Stimulated activated CD4-positive, alpha-beta T cell treated with anti-CD3 and anti-CD28 coated beads, Interleukin-15, amount 100 ng/mL, for 24 hours (primary cell): ENCODE data around the gene GALNT3.
A peak's percentile ranks its signal among the peaks of the same experiment; 100 is the strongest.

Source experiments
- DNase-seq: peaks from one replicate; pipeline ENCODE4 v3.0.0-alpha.2; 2020

GALNT3 gene

DNA sequence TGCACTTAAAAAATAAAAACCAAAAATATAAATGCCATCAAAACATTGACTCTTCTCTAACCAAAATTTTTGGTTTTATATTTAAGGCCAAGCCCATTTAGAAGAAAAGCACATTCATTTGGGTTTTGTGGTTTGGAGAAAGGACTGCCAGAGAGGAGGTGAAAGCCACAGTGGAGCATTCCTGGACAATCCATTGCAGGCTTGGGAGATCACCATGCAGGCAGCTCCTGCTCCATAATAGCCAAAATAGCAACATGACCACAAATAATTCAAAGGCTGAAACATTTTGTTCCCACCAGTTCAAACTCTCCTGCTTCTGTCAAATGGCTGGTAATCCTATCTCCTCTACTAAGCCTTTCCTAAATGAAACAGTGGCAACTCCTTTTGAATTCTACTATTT, 73.5 kb downstream of the GALNT3 start:
- no peak for DNase-seq

DNA sequence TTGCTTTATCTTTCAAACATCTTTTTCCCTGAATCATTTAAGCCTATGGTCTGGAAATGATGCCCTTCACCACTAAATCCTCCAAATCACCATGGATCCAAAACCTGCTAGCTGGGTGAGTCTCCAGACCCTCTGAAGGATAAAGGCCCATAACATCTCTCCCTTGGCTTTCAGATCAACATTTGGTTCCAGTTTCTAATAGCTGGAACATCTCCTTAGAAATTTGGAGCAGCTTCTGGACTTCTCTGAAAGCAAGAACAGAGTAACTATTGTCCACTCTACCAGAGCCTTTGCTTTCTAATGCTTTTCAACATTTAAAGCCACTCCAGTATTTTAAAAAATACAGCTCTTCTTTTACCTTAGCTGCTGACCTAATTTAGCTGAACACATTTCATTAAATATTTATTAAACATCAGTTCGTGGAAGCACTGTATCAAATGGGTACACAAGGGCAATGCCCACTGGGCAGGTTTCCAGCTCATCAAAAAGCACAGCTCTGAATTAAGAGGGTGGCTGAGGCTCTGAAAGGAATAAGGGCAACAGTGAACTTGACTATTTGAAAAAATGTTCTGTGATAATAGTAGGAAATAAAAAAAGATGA, 75.3 kb downstream of the GALNT3 start:
- DNase-seq: no peak

- DNase-seq: no peak
Observed at GRCh38 chr2:165716091-165716490, 78.0 kb downstream of the GALNT3 start.

GRCh38 chr2:165706960-165707487, 87.0 kb downstream of the GALNT3 start:
- no peak for DNase-seq

DNA sequence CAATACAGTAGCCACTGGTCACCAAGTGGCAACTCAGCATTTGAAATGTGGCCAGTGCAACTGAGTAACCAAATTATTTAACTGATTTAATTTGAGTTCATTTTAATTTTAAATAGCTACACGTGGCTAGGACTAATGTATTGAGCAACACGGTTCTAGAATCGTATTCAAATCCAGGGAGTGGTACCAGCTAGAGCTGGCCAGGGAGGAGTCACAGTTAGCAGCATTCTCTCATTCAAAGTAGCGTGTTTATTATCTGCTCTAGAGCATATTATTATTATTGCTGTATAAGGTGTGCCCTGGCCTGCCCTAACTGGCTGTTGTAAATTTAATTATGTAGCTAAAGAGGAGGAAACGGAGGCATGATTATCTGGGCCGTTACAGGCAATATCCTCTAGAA, 92.9 kb downstream of the GALNT3 start:
- DNase-seq: no peak

DNA sequence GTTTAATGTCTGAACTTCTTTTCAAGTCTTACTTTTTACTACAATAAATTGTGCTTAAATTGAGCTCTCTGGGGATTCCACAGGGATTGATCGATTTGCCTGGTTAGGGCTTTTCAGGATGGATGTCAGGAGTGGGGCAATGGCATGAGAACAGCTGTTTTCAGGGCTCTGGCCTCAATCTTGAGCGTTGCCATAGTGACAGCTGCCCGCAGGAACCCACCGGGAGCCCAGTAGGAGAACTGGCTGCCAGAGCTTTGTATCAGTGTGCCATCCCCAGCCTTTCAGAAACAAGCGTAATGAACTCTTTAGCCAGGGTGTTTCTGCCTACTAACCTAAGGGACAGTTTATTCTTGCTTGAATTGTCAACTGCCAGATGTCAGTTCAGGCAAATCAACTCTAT, 93.5 kb downstream of the GALNT3 start:
- DNase-seq: no peak

- no peak for DNase-seq
Observed at GRCh38 chr2:165699946-165700345, 94.1 kb downstream of the GALNT3 start.

DNA sequence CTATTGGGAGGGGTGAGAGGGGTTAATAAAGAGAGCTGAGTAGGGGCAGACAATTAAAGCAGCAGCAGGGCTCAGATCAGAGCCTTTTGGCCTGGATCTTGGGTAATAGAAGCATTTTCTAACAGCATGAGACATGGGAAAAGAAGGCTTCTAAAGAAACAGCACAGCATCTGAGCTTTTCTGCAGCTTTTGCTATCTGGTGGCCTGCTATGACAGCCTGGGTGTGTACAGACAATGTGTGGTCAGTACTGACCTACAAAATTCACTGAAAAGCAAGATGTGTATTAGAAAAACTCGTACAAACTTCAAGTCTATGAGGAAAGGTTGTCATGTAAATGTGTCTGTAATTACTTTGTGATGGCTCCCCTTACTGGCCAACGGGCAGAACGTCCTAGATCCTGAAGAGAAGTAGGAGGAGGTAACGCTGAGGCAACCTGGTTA, 95.6 kb downstream of the GALNT3 start:
- DNase-seq: peak; percentile 4

- DNase-seq: no peak
Observed at GRCh38 chr2:165697748-165698443, 96.2 kb downstream of the GALNT3 start.
